HEK293 (cell line): Measurements from ENCODE around the gene ACADSB.

Experiments
- CTCF ChIA-PET: fragments of 350-600 bp; formaldehyde crosslinking; extraction: SDS; loops from one replicate; lab custom pipeline; 2021; ENCODE audit warnings: antibody characterized with exemption; lab: Yijun Ruan, JAX
- POLR2A ChIA-PET: fragments of 300-600 bp; formaldehyde crosslinking; extraction: SDS; loops from one replicate; lab custom pipeline; 2020; ENCODE audit warnings: antibody characterized with exemption, inconsistent platforms; lab: Yijun Ruan, JAX
- H3K27ac ChIP-seq: fragments of 200-500 bp; sonication (Bioruptor generic); 2 replicates; pipeline ENCODE4 v1.5.1; 2014; ENCODE audit warnings: low read depth, low read length, control low read depth, inconsistent platforms; ENCODE audit errors: extremely low read depth
- H3K36me3 ChIP-seq, 2 experiments: fragments of 200-500 bp in 1 of 2; sonication (Bioruptor generic) in 1 of 2; 1 replicate in 1 of 2; 2 replicates in 1 of 2; pipeline ENCODE4 v1.5.1; 2014 to 2017; ENCODE audit warnings: inconsistent platforms in 2 of 2, low read length in 2 of 2; ENCODE audit not compliant: control insufficient read depth in 2 of 2, insufficient read depth in 1 of 2
- H3K4me1 ChIP-seq: fragments of 200-500 bp; sonication (Bioruptor generic); 2 replicates; pipeline ENCODE4 v1.5.1; 2014; ENCODE audit warnings: mild to moderate bottlenecking, low read length, inconsistent platforms; ENCODE audit not compliant: control insufficient read depth, insufficient read depth
- H3K4me3 ChIP-seq: 2 replicates; pipeline ENCODE4 v1.5.1; 2011; ENCODE audit warnings: low read depth, mild to moderate bottlenecking, control low read depth, low read length, moderate library complexity
- H3K9me3 ChIP-seq: fragments of 200-500 bp; sonication (Bioruptor generic); 2 replicates; pipeline ENCODE4 v1.5.1; 2014; ENCODE audit warnings: low read depth, low read length, inconsistent platforms; ENCODE audit not compliant: control insufficient read depth, insufficient read depth
- ELK4 ChIP-seq: IDR thresholded peaks from 2 replicates; pipeline ENCODE4 v1.6.1; 2011; ENCODE audit warnings: mild to moderate bottlenecking, low read depth, low read length, borderline replicate concordance
- GFI1B ChIP-seq: fragments of 450-650 bp; formaldehyde crosslinking; IDR thresholded peaks from 2 replicates; pipeline ENCODE4 v1.5.1; 2016; ENCODE audit warnings: missing biosample characterization, missing genetic modification characterization
- GLIS1 ChIP-seq: fragments of 450-650 bp; formaldehyde crosslinking; IDR thresholded peaks from 2 replicates; pipeline ENCODE4 v1.5.1; 2016; ENCODE audit warnings: missing biosample characterization, missing genetic modification characterization
- KLF10 ChIP-seq: fragments of 450-650 bp; IDR thresholded peaks from 2 replicates; pipeline ENCODE4 v1.5.1; 2018; ENCODE audit warnings: missing biosample characterization, mild to moderate bottlenecking, missing genetic modification characterization
- KLF9 ChIP-seq: fragments of 450-650 bp; formaldehyde crosslinking; IDR thresholded peaks from 2 replicates; pipeline ENCODE4 v1.5.1; 2016; ENCODE audit warnings: missing biosample characterization, missing genetic modification characterization, low read depth
- PRDM10 ChIP-seq: fragments of 450-650 bp; formaldehyde crosslinking; IDR thresholded peaks from 2 replicates; pipeline ENCODE4 v1.5.1; 2016; ENCODE audit warnings: missing biosample characterization, missing genetic modification characterization
- SCRT1 ChIP-seq: fragments of 450-650 bp; formaldehyde crosslinking; IDR thresholded peaks from 2 replicates; pipeline ENCODE4 v1.5.1; 2016; ENCODE audit warnings: missing biosample characterization, missing genetic modification characterization, borderline replicate concordance
- SCRT2 ChIP-seq: fragments of 450-650 bp; formaldehyde crosslinking; IDR thresholded peaks from 2 replicates; pipeline ENCODE4 v1.5.1; 2016; ENCODE audit warnings: missing biosample characterization, missing genetic modification characterization
- YY1 ChIP-seq: fragments of 450-650 bp; formaldehyde crosslinking; IDR thresholded peaks from 2 replicates; pipeline ENCODE4 v1.5.1; 2018; ENCODE audit warnings: missing biosample characterization, missing genetic modification characterization
- YY2 ChIP-seq: fragments of 450-650 bp; formaldehyde crosslinking; IDR thresholded peaks from 2 replicates; pipeline ENCODE4 v1.5.1; 2016; ENCODE audit warnings: missing biosample characterization, missing genetic modification characterization
- ZBTB26 ChIP-seq: fragments of 450-650 bp; formaldehyde crosslinking; optimal IDR thresholded peaks from 2 replicates; pipeline ENCODE3; 2016; ENCODE audit warnings: missing biosample characterization, mild to moderate bottlenecking, missing genetic modification characterization
- ZFP41 ChIP-seq: fragments of 450-650 bp; formaldehyde crosslinking; IDR thresholded peaks from 2 replicates; pipeline ENCODE4 v1.5.1; 2016; ENCODE audit warnings: missing biosample characterization, missing genetic modification characterization, borderline replicate concordance
- ZNF24 ChIP-seq: fragments of 450-650 bp; formaldehyde crosslinking; IDR thresholded peaks from 2 replicates; pipeline ENCODE4 v1.5.1; 2016; ENCODE audit warnings: missing biosample characterization, missing genetic modification characterization
- ZNF248 ChIP-seq: fragments of 450-650 bp; formaldehyde crosslinking; IDR thresholded peaks from 2 replicates; pipeline ENCODE4 v1.5.1; 2017; ENCODE audit warnings: missing biosample characterization, missing genetic modification characterization
- ZNF292 ChIP-seq: fragments of 450-650 bp; formaldehyde crosslinking; IDR thresholded peaks from 2 replicates; pipeline ENCODE4 v1.5.1; 2016; ENCODE audit warnings: low read depth, missing biosample characterization, missing genetic modification characterization, borderline replicate concordance
- ZNF423 ChIP-seq: fragments of 450-650 bp; formaldehyde crosslinking; IDR thresholded peaks from 2 replicates; pipeline ENCODE4 v1.5.1; 2016; ENCODE audit warnings: missing biosample characterization, missing genetic modification characterization
- ZNF571 ChIP-seq: fragments of 450-650 bp; formaldehyde crosslinking; IDR thresholded peaks from 2 replicates; pipeline ENCODE4 v1.5.0; 2017; ENCODE audit warnings: missing biosample characterization, missing genetic modification characterization
- ZNF580 ChIP-seq: fragments of 450-650 bp; formaldehyde crosslinking; IDR thresholded peaks from 2 replicates; pipeline ENCODE4 v1.5.1; 2016; ENCODE audit warnings: missing biosample characterization, missing genetic modification characterization
- ZNF677 ChIP-seq: fragments of 450-650 bp; IDR thresholded peaks from 2 replicates; pipeline ENCODE4 v1.5.0; 2018; ENCODE audit warnings: missing biosample characterization, mild to moderate bottlenecking, missing genetic modification characterization, moderate library complexity
- ZNF768 ChIP-seq: fragments of 450-650 bp; formaldehyde crosslinking; IDR thresholded peaks from 2 replicates; pipeline ENCODE4 v1.5.1; 2018; ENCODE audit warnings: missing biosample characterization, mild to moderate bottlenecking, missing genetic modification characterization
- ZSCAN18 ChIP-seq: fragments of 450-650 bp; formaldehyde crosslinking; IDR thresholded peaks from 2 replicates; pipeline ENCODE4 v1.5.1; 2016; ENCODE audit warnings: missing biosample characterization, missing genetic modification characterization
- ZSCAN23 ChIP-seq: fragments of 450-650 bp; formaldehyde crosslinking; IDR thresholded peaks from 2 replicates; pipeline ENCODE4 v1.5.1; 2016; ENCODE audit warnings: missing biosample characterization, missing genetic modification characterization

Gene ACADSB

GRCh38 chr10:123019264-123019663 is 10.5 kb downstream of the ACADSB start (continued):
- TF ChIP-seq ZSCAN18 (tag by site-specific recombination), result no peak

- Histone ChIP-seq H3K27ac (no peak overlapping the region), H3K9me3 (no peaks in the 10 kb centered on the region), H3K4me1 (peaks cover 4% of the 10 kb centered on the region), H3K4me3 (no peak overlapping the region), H3K36me3 (no peaks in the 10 kb centered on the region)
- ChIA-PET CTCF (interaction anchor here (0.6 to 2.2 kb wide), 7 partner anchors 9 to 562 kb away, joined by 3 to 17 read pairs (median 4); no protein-coding TSS in a partner anchor), POLR2A (no interaction called here)
- TF ChIP-seq SCRT1 (tag by site-specific recombination), result peak; percentile 66; the same call in 1 of the 2 replicates
- no peak for TF ChIP-seq ZNF677 (tag by site-specific recombination)
- peak; percentile 70 for TF ChIP-seq SCRT2 (tag by site-specific recombination)
These were observed 11.3 kb downstream of the ACADSB start for GRCh38 chr10:123019941-123020703.

GRCh38 chr10:123021517-123021916 is 12.7 kb downstream of the ACADSB start:
- Histone ChIP-seq H3K4me1 (peaks cover 4% of the 10 kb centered on the region), H3K4me3 (no peak overlapping the region), H3K36me3 (no peaks in the 10 kb centered on the region), H3K9me3 (no peaks in the 10 kb centered on the region), H3K27ac (no peak overlapping the region)
- ChIA-PET CTCF (interaction anchor here (0.6 to 2.2 kb wide), 11 partner anchors 8 to 851 kb away, joined by 3 to 17 read pairs (median 4); no protein-coding TSS in a partner anchor), POLR2A (no interaction called here)
- TF ChIP-seq ZNF248 (tag by site-specific recombination) (no peak), YY2 (no peak), ZFP41 (no peak), ZNF571 (tag by site-specific recombination) (no peak), ZNF423 (tag by site-specific recombination) (no peak), GFI1B (tag by site-specific recombination) (no peak), ZNF292 (tag by site-specific recombination) (no peak)

GRCh38 chr10:123024540-123024939 is 15.7 kb downstream of the ACADSB start:
- H3K27ac ChIP-seq, result no peak overlapping the region
- ChIA-PET CTCF (interaction anchor here (1.0 kb wide), 1 partner anchor 11 kb away, joined by 3 read pairs; no protein-coding TSS in a partner anchor), POLR2A (no interaction called here)
- no peak for TF ChIP-seq ZBTB26 (tag by site-specific recombination)
- TF ChIP-seq GLIS1 (tag by site-specific recombination), result no peak
- no peak for TF ChIP-seq YY1 (tag by site-specific recombination)
- TF ChIP-seq ZNF768 (tag by site-specific recombination), result no peak
- no peak for TF ChIP-seq ZNF24 (tag by site-specific recombination)
- TF ChIP-seq YY2, result no peak
- no peak for TF ChIP-seq ZSCAN23 (tag by site-specific recombination)
- TF ChIP-seq ZNF580 (tag by site-specific recombination), result no peak
- no peak for TF ChIP-seq PRDM10
- TF ChIP-seq KLF9 (tag by site-specific recombination), result no peak
- no peak for TF ChIP-seq KLF10 (tag by site-specific recombination)
- no peak for TF ChIP-seq ELK4
- peaks cover 4% of the 10 kb centered on the region for H3K4me1 ChIP-seq
- no peaks in the 10 kb centered on the region; a peak in 1 of 3 replicates for H3K36me3 ChIP-seq
- no peaks in the 10 kb centered on the region for H3K9me3 ChIP-seq
- no peak overlapping the region for H3K4me3 ChIP-seq
